SK-N-SH treated with all-trans-retinoic acid at 6 μM for 48 hours (cell line): ENCODE measurements around the gene ATXN10.

Source experiments
- CSDC2 ChIP-seq: fragments of 250-450 bp; sonication (Bioruptor Pico); IDR thresholded peaks from 2 replicates; pipeline ENCODE4 v1.5.0; 2020; ENCODE audit warnings: mild to moderate bottlenecking, moderate library complexity
- PPARA ChIP-seq: fragments of 250-450 bp; sonication (Bioruptor Pico); IDR thresholded peaks from 2 replicates; pipeline ENCODE4 v1.5.0; 2020; ENCODE audit warnings: mild to moderate bottlenecking, borderline replicate concordance
- RARB ChIP-seq: fragments of 250-450 bp; sonication (Bioruptor Pico); IDR thresholded peaks from 2 replicates; pipeline ENCODE4 v1.8.0; 2021; ENCODE audit warnings: mild to moderate bottlenecking, moderate library complexity
- TCF4 ChIP-seq: fragments of 250-450 bp; sonication (Bioruptor Pico); IDR thresholded peaks from 2 replicates; pipeline ENCODE4 v1.8.0; 2021; ENCODE audit warnings: mild to moderate bottlenecking, moderate library complexity, borderline replicate concordance
- TOX ChIP-seq: fragments of 250-450 bp; sonication (Bioruptor Pico); IDR thresholded peaks from 2 replicates; pipeline ENCODE4 v1.8.0; 2021; ENCODE audit warnings: mild to moderate bottlenecking, moderate library complexity, borderline replicate concordance
- ZC3H10 ChIP-seq: fragments of 250-450 bp; sonication (Bioruptor Pico); IDR thresholded peaks from 2 replicates; pipeline ENCODE4 v1.5.1; 2021; ENCODE audit warnings: mild to moderate bottlenecking, moderate library complexity
- ZFP3 ChIP-seq: fragments of 250-450 bp; sonication (Bioruptor Pico); IDR thresholded peaks from 2 replicates; pipeline ENCODE4 v1.5.0; 2020; ENCODE audit warnings: mild to moderate bottlenecking, moderate library complexity
- ZNF8 ChIP-seq: fragments of 450-650 bp; formaldehyde crosslinking; IDR thresholded peaks from 2 replicates; pipeline ENCODE4 v1.5.0; 2020; ENCODE audit warnings: mild to moderate bottlenecking, moderate library complexity
- TF ChIP-seq, protein P1 (sequence below): fragments of 250-450 bp; sonication (Bioruptor Pico); IDR thresholded peaks from 2 replicates; pipeline ENCODE4 v1.5.0; 2020; ENCODE audit warnings: mild to moderate bottlenecking, moderate library complexity
- TF ChIP-seq, protein P2 (sequence below): fragments of 250-450 bp; sonication (Bioruptor Pico); IDR thresholded peaks from 2 replicates; pipeline ENCODE4 v1.5.1; 2020; ENCODE audit warnings: low read depth, mild to moderate bottlenecking, moderate library complexity
- TF ChIP-seq, protein P3 (sequence below): fragments of 250-450 bp; sonication (Bioruptor Pico); IDR thresholded peaks from 2 replicates; pipeline ENCODE4 v1.8.0; 2021; ENCODE audit warnings: low read depth, mild to moderate bottlenecking, moderate library complexity, borderline replicate concordance
- TF ChIP-seq, protein P4 (sequence below): fragments of 250-450 bp; sonication (Bioruptor Pico); IDR thresholded peaks from 2 replicates; pipeline ENCODE4 v1.8.0; 2020; ENCODE audit warnings: mild to moderate bottlenecking, moderate library complexity, borderline replicate concordance

DNA sequence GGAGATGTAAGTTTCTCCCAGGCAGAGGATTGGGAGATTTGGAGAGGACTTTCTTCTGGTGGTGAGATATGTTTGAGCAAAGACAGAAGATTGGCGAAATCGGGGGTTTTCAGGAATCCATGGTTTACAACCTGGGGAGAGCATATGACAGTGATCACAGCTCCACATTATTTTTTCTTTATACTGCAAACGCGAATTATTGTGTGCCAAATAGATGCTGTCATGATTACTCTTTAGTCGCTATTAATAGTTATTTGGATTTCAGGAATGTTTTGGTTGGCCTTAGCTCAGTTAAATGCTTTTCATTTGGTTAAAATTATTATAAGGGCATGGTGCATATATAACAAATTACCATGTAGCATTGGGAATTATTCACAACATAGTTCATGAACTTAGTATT is 15.2 kb downstream of the ATXN10 start:
- TF ChIP-seq, protein P1, sequence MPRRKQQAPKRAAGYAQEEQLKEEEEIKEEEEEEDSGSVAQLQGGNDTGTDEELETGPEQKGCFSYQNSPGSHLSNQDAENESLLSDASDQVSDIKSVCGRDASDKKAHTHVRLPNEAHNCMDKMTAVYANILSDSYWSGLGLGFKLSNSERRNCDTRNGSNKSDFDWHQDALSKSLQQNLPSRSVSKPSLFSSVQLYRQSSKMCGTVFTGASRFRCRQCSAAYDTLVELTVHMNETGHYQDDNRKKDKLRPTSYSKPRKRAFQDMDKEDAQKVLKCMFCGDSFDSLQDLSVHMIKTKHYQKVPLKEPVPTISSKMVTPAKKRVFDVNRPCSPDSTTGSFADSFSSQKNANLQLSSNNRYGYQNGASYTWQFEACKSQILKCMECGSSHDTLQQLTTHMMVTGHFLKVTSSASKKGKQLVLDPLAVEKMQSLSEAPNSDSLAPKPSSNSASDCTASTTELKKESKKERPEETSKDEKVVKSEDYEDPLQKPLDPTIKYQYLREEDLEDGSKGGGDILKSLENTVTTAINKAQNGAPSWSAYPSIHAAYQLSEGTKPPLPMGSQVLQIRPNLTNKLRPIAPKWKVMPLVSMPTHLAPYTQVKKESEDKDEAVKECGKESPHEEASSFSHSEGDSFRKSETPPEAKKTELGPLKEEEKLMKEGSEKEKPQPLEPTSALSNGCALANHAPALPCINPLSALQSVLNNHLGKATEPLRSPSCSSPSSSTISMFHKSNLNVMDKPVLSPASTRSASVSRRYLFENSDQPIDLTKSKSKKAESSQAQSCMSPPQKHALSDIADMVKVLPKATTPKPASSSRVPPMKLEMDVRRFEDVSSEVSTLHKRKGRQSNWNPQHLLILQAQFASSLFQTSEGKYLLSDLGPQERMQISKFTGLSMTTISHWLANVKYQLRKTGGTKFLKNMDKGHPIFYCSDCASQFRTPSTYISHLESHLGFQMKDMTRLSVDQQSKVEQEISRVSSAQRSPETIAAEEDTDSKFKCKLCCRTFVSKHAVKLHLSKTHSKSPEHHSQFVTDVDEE: no peak
- TF ChIP-seq, protein P2, sequence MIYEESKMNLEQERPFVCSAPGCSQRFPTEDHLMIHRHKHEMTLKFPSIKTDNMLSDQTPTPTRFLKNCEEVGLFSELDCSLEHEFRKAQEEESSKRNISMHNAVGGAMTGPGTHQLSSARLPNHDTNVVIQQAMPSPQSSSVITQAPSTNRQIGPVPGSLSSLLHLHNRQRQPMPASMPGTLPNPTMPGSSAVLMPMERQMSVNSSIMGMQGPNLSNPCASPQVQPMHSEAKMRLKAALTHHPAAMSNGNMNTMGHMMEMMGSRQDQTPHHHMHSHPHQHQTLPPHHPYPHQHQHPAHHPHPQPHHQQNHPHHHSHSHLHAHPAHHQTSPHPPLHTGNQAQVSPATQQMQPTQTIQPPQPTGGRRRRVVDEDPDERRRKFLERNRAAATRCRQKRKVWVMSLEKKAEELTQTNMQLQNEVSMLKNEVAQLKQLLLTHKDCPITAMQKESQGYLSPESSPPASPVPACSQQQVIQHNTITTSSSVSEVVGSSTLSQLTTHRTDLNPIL (CRISPR knock-in tag): no peak
- TF ChIP-seq, protein P3, sequence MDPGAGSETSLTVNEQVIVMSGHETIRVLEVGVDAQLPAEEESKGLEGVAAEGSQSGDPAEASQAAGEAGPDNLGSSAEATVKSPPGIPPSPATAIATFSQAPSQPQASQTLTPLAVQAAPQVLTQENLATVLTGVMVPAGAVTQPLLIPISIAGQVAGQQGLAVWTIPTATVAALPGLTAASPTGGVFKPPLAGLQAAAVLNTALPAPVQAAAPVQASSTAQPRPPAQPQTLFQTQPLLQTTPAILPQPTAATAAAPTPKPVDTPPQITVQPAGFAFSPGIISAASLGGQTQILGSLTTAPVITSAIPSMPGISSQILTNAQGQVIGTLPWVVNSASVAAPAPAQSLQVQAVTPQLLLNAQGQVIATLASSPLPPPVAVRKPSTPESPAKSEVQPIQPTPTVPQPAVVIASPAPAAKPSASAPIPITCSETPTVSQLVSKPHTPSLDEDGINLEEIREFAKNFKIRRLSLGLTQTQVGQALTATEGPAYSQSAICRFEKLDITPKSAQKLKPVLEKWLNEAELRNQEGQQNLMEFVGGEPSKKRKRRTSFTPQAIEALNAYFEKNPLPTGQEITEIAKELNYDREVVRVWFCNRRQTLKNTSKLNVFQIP (CRISPR knock-in tag): no peak
- TF ChIP-seq TOX (CRISPR knock-in tag) (no peak), RARB (CRISPR knock-in tag) (no peak), ZFP3 (CRISPR knock-in tag) (no peak), TCF4 (CRISPR knock-in tag) (no peak), ZC3H10 (CRISPR knock-in tag) (no peak), ZNF8 (CRISPR knock-in tag) (no peak), CSDC2 (CRISPR knock-in tag) (no peak), PPARA (CRISPR knock-in tag) (no peak)
- TF ChIP-seq, protein P4, sequence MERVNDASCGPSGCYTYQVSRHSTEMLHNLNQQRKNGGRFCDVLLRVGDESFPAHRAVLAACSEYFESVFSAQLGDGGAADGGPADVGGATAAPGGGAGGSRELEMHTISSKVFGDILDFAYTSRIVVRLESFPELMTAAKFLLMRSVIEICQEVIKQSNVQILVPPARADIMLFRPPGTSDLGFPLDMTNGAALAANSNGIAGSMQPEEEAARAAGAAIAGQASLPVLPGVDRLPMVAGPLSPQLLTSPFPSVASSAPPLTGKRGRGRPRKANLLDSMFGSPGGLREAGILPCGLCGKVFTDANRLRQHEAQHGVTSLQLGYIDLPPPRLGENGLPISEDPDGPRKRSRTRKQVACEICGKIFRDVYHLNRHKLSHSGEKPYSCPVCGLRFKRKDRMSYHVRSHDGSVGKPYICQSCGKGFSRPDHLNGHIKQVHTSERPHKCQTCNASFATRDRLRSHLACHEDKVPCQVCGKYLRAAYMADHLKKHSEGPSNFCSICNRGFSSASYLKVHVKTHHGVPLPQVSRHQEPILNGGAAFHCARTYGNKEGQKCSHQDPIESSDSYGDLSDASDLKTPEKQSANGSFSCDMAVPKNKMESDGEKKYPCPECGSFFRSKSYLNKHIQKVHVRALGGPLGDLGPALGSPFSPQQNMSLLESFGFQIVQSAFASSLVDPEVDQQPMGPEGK: no peak
